H1 (cell line): ENCODE data around the gene RUNX1. TPM values are rescaled to one million over a fixed set of nuclear protein-coding genes. Genes with fewer than 3 reads are reported as not detected.

Experiments used
- CBX5 ChIP-seq: fragments of 300-800, 300-1000 bp; sonication (generic); IDR thresholded peaks from 2 replicates; pipeline ENCODE4 v1.7.1; 2016; ENCODE audit warnings: antibody characterized with exemption, low read length, low read depth
- CHD1 ChIP-seq: IDR thresholded peaks from 2 replicates; pipeline ENCODE4 v1.6.1; 2012; ENCODE audit warnings: low read depth, low read length, improper control_type of control experiment
- JUN ChIP-seq: IDR thresholded peaks from 2 replicates; pipeline ENCODE4 v1.6.1; 2011; ENCODE audit warnings: low read depth, mild to moderate bottlenecking, improper control_type of control experiment, low read length
- KDM4A ChIP-seq: IDR thresholded peaks from one replicate; pipeline ENCODE4 v1.7.1; 2012; ENCODE audit warnings: low read depth, mild to moderate bottlenecking, moderate library complexity, low read length, inconsistent platforms; ENCODE audit not compliant: severe bottlenecking
- NRF1 ChIP-seq: IDR thresholded peaks from 2 replicates; pipeline ENCODE4 v1.6.1; 2011; ENCODE audit warnings: mild to moderate bottlenecking, low read depth, low read length, improper control_type of control experiment
- RFX5 ChIP-seq: IDR thresholded peaks from 2 replicates; pipeline ENCODE4 v1.6.1; 2011; ENCODE audit warnings: low read depth, low read length, improper control_type of control experiment, borderline replicate concordance
- SP1 ChIP-seq: IDR thresholded peaks from 2 replicates; pipeline ENCODE4 v1.6.1; 2011; ENCODE audit warnings: low read depth, low read length
- SP4 ChIP-seq: IDR thresholded peaks from 2 replicates; pipeline ENCODE4 v1.6.1; 2012; ENCODE audit warnings: low read length, inconsistent platforms
- TAF7 ChIP-seq: optimal IDR thresholded peaks from 2 replicates; pipeline ENCODE3; 2011; ENCODE audit warnings: low read depth, mild to moderate bottlenecking, inconsistent platforms, low read length, moderate library complexity, borderline replicate concordance
- polyA plus RNA-seq, 7 experiments: library from polyadenylated mRNA; depleted of rRNA in 3 of 7; stranded (reverse) in 5 of 7; unstranded in 2 of 7; fragments of >200 nt in 5 of 7; fragments of 200-250 nt in 2 of 7; gene quantifications; 1 replicate in 5 of 7; 2 replicates in 1 of 7; 4 replicates in 1 of 7; pipeline versions ENCODE4 v1.2.1 to v1.2.3, GENCODE V29; 2011 to 2013; ENCODE audit warnings: missing spikeins in 2 of 7, mixed read lengths in 2 of 7
- total RNA-seq: library from RNA; stranded (reverse); fragmentation: NEBNext Ultra II Directional; extraction: Animal tissue kit (Norgen Biotek cat#: 25700); gene quantifications from 2 replicates; pipeline ENCODE4 v1.2.1, GENCODE V29; 2021
- TF ChIP-seq, protein P1 (sequence below): fragments of 300-600 bp; sonication (generic); IDR thresholded peaks from 2 replicates; pipeline ENCODE4 v1.7.1; 2012; ENCODE audit warnings: low read length, moderate library complexity, mild to moderate bottlenecking, inconsistent platforms; ENCODE audit not compliant: insufficient replicate concordance

Gene RUNX1
- total and polyA plus RNA-seq, 2 of the 8 experiments (the other 6 are each of a cell fraction or from before 2014, with no cell fraction given), result 0.20 to 0.60 TPM

DNA sequence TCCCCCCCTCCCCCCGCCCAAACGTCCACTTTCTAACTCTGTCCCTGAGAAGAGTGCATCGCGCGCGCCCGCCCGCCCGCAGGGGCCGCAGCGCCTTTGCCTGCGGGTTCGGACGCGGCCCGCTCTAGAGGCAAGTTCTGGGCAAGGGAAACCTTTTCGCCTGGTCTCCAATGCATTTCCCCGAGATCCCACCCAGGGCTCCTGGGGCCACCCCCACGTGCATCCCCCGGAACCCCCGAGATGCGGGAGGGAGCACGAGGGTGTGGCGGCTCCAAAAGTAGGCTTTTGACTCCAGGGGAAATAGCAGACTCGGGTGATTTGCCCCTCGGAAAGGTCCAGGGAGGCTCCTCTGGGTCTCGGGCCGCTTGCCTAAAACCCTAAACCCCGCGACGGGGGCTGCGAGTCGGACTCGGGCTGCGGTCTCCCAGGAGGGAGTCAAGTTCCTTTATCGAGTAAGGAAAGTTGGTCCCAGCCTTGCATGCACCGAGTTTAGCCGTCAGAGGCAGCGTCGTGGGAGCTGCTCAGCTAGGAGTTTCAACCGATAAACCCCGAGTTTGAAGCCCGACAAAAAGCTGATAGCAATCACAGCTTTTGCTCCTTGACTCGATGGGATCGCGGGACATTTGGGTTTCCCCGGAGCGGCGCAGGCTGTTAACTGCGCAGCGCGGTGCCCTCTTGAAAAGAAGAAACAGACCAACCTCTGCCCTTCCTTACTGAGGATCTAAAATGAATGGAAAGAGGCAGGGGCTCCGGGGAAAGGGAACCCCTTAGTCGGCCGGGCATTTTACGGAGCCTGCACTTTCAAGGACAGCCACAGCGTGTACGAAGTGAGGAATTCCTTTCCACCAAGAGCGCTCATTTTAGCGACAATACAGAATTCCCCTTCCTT, 158.1 kb downstream of the RUNX1 start (continued):
- TF ChIP-seq, protein P1, sequence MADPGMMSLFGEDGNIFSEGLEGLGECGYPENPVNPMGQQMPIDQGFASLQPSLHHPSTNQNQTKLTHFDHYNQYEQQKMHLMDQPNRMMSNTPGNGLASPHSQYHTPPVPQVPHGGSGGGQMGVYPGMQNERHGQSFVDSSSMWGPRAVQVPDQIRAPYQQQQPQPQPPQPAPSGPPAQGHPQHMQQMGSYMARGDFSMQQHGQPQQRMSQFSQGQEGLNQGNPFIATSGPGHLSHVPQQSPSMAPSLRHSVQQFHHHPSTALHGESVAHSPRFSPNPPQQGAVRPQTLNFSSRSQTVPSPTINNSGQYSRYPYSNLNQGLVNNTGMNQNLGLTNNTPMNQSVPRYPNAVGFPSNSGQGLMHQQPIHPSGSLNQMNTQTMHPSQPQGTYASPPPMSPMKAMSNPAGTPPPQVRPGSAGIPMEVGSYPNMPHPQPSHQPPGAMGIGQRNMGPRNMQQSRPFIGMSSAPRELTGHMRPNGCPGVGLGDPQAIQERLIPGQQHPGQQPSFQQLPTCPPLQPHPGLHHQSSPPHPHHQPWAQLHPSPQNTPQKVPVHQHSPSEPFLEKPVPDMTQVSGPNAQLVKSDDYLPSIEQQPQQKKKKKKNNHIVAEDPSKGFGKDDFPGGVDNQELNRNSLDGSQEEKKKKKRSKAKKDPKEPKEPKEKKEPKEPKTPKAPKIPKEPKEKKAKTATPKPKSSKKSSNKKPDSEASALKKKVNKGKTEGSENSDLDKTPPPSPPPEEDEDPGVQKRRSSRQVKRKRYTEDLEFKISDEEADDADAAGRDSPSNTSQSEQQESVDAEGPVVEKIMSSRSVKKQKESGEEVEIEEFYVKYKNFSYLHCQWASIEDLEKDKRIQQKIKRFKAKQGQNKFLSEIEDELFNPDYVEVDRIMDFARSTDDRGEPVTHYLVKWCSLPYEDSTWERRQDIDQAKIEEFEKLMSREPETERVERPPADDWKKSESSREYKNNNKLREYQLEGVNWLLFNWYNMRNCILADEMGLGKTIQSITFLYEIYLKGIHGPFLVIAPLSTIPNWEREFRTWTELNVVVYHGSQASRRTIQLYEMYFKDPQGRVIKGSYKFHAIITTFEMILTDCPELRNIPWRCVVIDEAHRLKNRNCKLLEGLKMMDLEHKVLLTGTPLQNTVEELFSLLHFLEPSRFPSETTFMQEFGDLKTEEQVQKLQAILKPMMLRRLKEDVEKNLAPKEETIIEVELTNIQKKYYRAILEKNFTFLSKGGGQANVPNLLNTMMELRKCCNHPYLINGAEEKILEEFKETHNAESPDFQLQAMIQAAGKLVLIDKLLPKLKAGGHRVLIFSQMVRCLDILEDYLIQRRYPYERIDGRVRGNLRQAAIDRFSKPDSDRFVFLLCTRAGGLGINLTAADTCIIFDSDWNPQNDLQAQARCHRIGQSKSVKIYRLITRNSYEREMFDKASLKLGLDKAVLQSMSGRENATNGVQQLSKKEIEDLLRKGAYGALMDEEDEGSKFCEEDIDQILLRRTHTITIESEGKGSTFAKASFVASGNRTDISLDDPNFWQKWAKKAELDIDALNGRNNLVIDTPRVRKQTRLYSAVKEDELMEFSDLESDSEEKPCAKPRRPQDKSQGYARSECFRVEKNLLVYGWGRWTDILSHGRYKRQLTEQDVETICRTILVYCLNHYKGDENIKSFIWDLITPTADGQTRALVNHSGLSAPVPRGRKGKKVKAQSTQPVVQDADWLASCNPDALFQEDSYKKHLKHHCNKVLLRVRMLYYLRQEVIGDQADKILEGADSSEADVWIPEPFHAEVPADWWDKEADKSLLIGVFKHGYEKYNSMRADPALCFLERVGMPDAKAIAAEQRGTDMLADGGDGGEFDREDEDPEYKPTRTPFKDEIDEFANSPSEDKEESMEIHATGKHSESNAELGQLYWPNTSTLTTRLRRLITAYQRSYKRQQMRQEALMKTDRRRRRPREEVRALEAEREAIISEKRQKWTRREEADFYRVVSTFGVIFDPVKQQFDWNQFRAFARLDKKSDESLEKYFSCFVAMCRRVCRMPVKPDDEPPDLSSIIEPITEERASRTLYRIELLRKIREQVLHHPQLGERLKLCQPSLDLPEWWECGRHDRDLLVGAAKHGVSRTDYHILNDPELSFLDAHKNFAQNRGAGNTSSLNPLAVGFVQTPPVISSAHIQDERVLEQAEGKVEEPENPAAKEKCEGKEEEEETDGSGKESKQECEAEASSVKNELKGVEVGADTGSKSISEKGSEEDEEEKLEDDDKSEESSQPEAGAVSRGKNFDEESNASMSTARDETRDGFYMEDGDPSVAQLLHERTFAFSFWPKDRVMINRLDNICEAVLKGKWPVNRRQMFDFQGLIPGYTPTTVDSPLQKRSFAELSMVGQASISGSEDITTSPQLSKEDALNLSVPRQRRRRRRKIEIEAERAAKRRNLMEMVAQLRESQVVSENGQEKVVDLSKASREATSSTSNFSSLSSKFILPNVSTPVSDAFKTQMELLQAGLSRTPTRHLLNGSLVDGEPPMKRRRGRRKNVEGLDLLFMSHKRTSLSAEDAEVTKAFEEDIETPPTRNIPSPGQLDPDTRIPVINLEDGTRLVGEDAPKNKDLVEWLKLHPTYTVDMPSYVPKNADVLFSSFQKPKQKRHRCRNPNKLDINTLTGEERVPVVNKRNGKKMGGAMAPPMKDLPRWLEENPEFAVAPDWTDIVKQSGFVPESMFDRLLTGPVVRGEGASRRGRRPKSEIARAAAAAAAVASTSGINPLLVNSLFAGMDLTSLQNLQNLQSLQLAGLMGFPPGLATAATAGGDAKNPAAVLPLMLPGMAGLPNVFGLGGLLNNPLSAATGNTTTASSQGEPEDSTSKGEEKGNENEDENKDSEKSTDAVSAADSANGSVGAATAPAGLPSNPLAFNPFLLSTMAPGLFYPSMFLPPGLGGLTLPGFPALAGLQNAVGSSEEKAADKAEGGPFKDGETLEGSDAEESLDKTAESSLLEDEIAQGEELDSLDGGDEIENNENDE, result no peak
- TF ChIP-seq JUN, result no peak
- TF ChIP-seq KDM4A, result peak; percentile 20
- no peak for TF ChIP-seq NRF1
- no peak for TF ChIP-seq RFX5
- TF ChIP-seq CHD1, result no peak
- TF ChIP-seq TAF7, result no peak
- no peak for TF ChIP-seq SP4
- TF ChIP-seq CBX5, result no peak
- no peak for TF ChIP-seq SP1
